Stimulated activated CD4-positive, alpha-beta T cell treated with anti-CD3 and anti-CD28 coated beads, Interleukin-4, amount 100 ng/mL, for 1 hour (primary cell): ENCODE data around the gene BRD2.
A peak's percentile ranks its signal among the peaks of the same experiment; 100 is the strongest.

Experiments used
- DNase-seq: peaks from one replicate; pipeline ENCODE4 v3.0.0-alpha.2; 2020

Gene BRD2

GRCh38 chr6:32950010-32950409 is 18.4 kb upstream of the BRD2 start:
- no peak for DNase-seq

GRCh38 chr6:32950449-32950848 is 17.9 kb upstream of the BRD2 start:
- no peak for DNase-seq

GRCh38 chr6:32952817-32953739 is 15.3 kb upstream of the BRD2 start, which contains the start of gene HLA-DMA:
Gene HLA-DMA, minus strand, starts transcription at chr6:32953097. Its CDS starts 61 bp downstream, at chr6:32953036.
- DNase-seq, result peak; percentile 59

- DNase-seq, result no peak
Observed at GRCh38 chr6:32953775-32954174, 14.6 kb upstream of the BRD2 start.

- no peak for DNase-seq
Observed at GRCh38 chr6:32954267-32954666, 14.1 kb upstream of the BRD2 start.

GRCh38 chr6:32954986-32955802 is 13.2 kb upstream of the BRD2 start:
- DNase-seq, result no peak

GRCh38 chr6:32956176-32956575 is 12.2 kb upstream of the BRD2 start:
- DNase-seq, result no peak

GRCh38 chr6:32960563-32960962 is 7.8 kb upstream of the BRD2 start:
- DNase-seq, result no peak

- DNase-seq, result no peak
Observed at GRCh38 chr6:32962213-32962826, 6.1 kb upstream of the BRD2 start.

GRCh38 chr6:32963866-32964265 is 4.5 kb upstream of the BRD2 start:
- DNase-seq, result no peak

- DNase-seq, result no peak
Observed at GRCh38 chr6:32964776-32965175, 3.6 kb upstream of the BRD2 start.

GRCh38 chr6:32967151-32968091 is 973 bp upstream of the BRD2 start:
- no peak for DNase-seq

GRCh38 chr6:32968867-32969684 is 682 bp downstream of the BRD2 start:
- DNase-seq, result peak; percentile 77

GRCh38 chr6:32969685-32970412 is 1.5 kb downstream of the BRD2 start:
- DNase-seq, result peak; percentile 74

GRCh38 chr6:32970413-32971241 is 2.2 kb downstream of the BRD2 start:
- peak; percentile 81 for DNase-seq

- DNase-seq, result no peak
Observed at GRCh38 chr6:32971242-32971580, 2.8 kb downstream of the BRD2 start.

GRCh38 chr6:32971581-32972352 is 3.4 kb downstream of the BRD2 start:
- DNase-seq, result peak; percentile 99

GRCh38 chr6:32972353-32973143 is 4.2 kb downstream of the BRD2 start:
- DNase-seq, result peak; percentile 53
